HepG2 (cell line): Measurements from ENCODE around the gene TTC38. TPM values are rescaled to one million over a fixed set of nuclear protein-coding genes. Genes with fewer than 3 reads are reported as not detected.

Experiments
- ATAC-seq: fragments of 200-7000 bp; cut with Tn5 transposase; 3 replicates; pipeline ENCODE4 v1.9.1; 2020; ENCODE audit warnings: mild to moderate bottlenecking, moderate library complexity
- BruUV-seq: library from RNA; stranded (reverse); fragments of 400-500 nt; replicated peaks from 2 replicates; lab custom pipeline; 2021; lab: Mats Ljungman, UMichigan
- CTCF ChIA-PET: fragments of 300-600 bp; formaldehyde crosslinking; extraction: SDS; loops from one replicate; lab custom pipeline; 2021; ENCODE audit warnings: low total read pairs, inconsistent platforms, low intra/inter-chr PET ratio; lab: Yijun Ruan, JAX
- POLR2A ChIA-PET: fragments of 350-600 bp; sonication (Branson Sonifier 250); formaldehyde crosslinking; loops from one replicate; lab custom pipeline; 2020; ENCODE audit warnings: antibody characterized with exemption, inconsistent platforms; lab: Yijun Ruan, JAX
- DNase-seq: peaks from one replicate; pipeline ENCODE4 v3.0.0-alpha.2; 2015; ENCODE audit warnings: low spot score
- FAIRE-seq: peaks from 3 replicates; lab custom pipeline; 2011; peaks lifted over from hg19 to GRCh38; lab: Jason Lieb, UNC
- H2AFZ ChIP-seq: one replicate; pipeline ENCODE4 v1.6.1; 2011; ENCODE audit warnings: low read length, inconsistent platforms
- H3K27ac ChIP-seq: fragments of 300-600 bp; 3 replicates; pipeline ENCODE4 v1.8.0; 2011; ENCODE audit warnings: mixed run types, mild to moderate bottlenecking, mixed read lengths, low read length, inconsistent platforms; ENCODE audit not compliant: insufficient read depth; ENCODE audit errors: extremely low read length
- H3K27me3 ChIP-seq, 2 experiments: fragments of 200-600 bp in 1 of 2; 2 replicates in 1 of 2; 3 replicates in 1 of 2; pipeline versions ENCODE4 v1.6.0 to v1.8.0; 2011; ENCODE audit warnings: low read length in 2 of 2, mild to moderate bottlenecking in 2 of 2, moderate library complexity in 2 of 2, inconsistent platforms in 1 of 2; ENCODE audit not compliant: insufficient read depth in 2 of 2, control insufficient read depth in 1 of 2
- H3K36me3 ChIP-seq, 2 experiments: fragments of 200-600 bp in 1 of 2; replicated peaks in 1 of 2; 2 replicates in 1 of 2; 3 replicates in 1 of 2; pipeline versions ENCODE4 v1.5.1 to v1.8.0; 2011; ENCODE audit warnings: low read length in 2 of 2, inconsistent platforms in 1 of 2; ENCODE audit not compliant: insufficient read depth in 2 of 2, control insufficient read depth in 1 of 2
- H3K4me1 ChIP-seq: 2 replicates; pipeline ENCODE4 v1.5.1; 2012; ENCODE audit warnings: low read length, inconsistent platforms; ENCODE audit not compliant: insufficient read depth
- H3K4me2 ChIP-seq: 2 replicates; pipeline ENCODE4 v1.6.0; 2011; ENCODE audit warnings: low read depth, low read length, inconsistent platforms
- H3K4me3 ChIP-seq, 3 experiments: fragments of 200-600 bp in 1 of 3; sonication (generic), shearing (Covaris generic) in 1 of 3; replicated peaks in 1 of 3; 2 replicates each; pipeline ENCODE4 v1.5.1; 2011 to 2016; ENCODE audit warnings: low read length in 3 of 3, inconsistent platforms in 2 of 3, low read depth in 2 of 3, mild to moderate bottlenecking in 2 of 3, control low read depth in 1 of 3, mixed read lengths in 1 of 3; ENCODE audit not compliant: insufficient read depth in 1 of 3
- H3K79me2 ChIP-seq: one replicate; pipeline ENCODE4 v1.6.1; 2011; ENCODE audit warnings: low read length, inconsistent platforms; ENCODE audit not compliant: insufficient read depth
- H3K9ac ChIP-seq: 2 replicates; pipeline ENCODE4 v1.6.0; 2011; ENCODE audit warnings: mild to moderate bottlenecking, low read depth, low read length, inconsistent platforms; ENCODE audit not compliant: insufficient read depth
- H3K9me3 ChIP-seq: 2 replicates; pipeline ENCODE4 v1.5.1; 2012; ENCODE audit warnings: mild to moderate bottlenecking, low read length
- H4K20me1 ChIP-seq: 2 replicates; pipeline ENCODE4 v1.6.0; 2011; ENCODE audit warnings: inconsistent platforms, mild to moderate bottlenecking, low read length, moderate library complexity; ENCODE audit not compliant: insufficient read depth
- AGO2 ChIP-seq: fragments of 200-400 bp; formaldehyde crosslinking; optimal IDR thresholded peaks from 2 replicates; pipeline ENCODE3; 2017; ENCODE audit warnings: mild to moderate bottlenecking, low read depth, low read length, moderate library complexity
- MED1 ChIP-seq: sonication (generic); formaldehyde crosslinking; IDR thresholded peaks from 2 replicates; pipeline ENCODE4 v1.4.0; 2020; ENCODE audit warnings: missing genetic modification reagents
- MTA1 ChIP-seq: sonication (generic); formaldehyde crosslinking; IDR thresholded peaks from 2 replicates; pipeline ENCODE4 v1.4.0; 2020; ENCODE audit warnings: missing genetic modification reagents, mild to moderate bottlenecking, borderline replicate concordance
- NFATC3 ChIP-seq: sonication (generic); formaldehyde crosslinking; IDR thresholded peaks from 2 replicates; pipeline ENCODE4 v1.5.1; 2020; ENCODE audit warnings: mild to moderate bottlenecking, missing genetic modification reagents
- PLRG1 ChIP-seq: fragments of 450-650 bp; conservative IDR thresholded peaks from 2 replicates; pipeline ENCODE4 v1.6.1; 2016
- POGZ ChIP-seq: sonication (generic); formaldehyde crosslinking; IDR thresholded peaks from 2 replicates; pipeline ENCODE4 v1.4.0; 2020; ENCODE audit warnings: mild to moderate bottlenecking, missing genetic modification reagents
- SATB2 ChIP-seq: sonication (generic); formaldehyde crosslinking; IDR thresholded peaks from 2 replicates; pipeline ENCODE4 v1.5.0; 2020; ENCODE audit warnings: missing genetic modification reagents
- U2AF1 ChIP-seq: fragments of 200-400 bp; formaldehyde crosslinking; optimal IDR thresholded peaks from 2 replicates; pipeline ENCODE3; 2017; ENCODE audit warnings: mild to moderate bottlenecking, low read depth, low read length
- XRCC5 ChIP-seq: fragments of 200-400 bp; formaldehyde crosslinking; optimal IDR thresholded peaks from 2 replicates; pipeline ENCODE3; 2017; ENCODE audit warnings: mild to moderate bottlenecking, low read length
- ZFP36 ChIP-seq: fragments of 150-350 bp; IDR thresholded peaks from 2 replicates; pipeline ENCODE4 v1.6.1; 2018; ENCODE audit warnings: borderline replicate concordance, low read length, low read depth; ENCODE audit not compliant: partially characterized antibody
- ZNF30 ChIP-seq: sonication (generic); formaldehyde crosslinking; IDR thresholded peaks from 2 replicates; pipeline ENCODE4 v1.5.0; 2020; ENCODE audit warnings: mild to moderate bottlenecking, missing genetic modification reagents
- ZNF550 ChIP-seq: sonication (generic); formaldehyde crosslinking; IDR thresholded peaks from 2 replicates; pipeline ENCODE4 v1.4.0; 2020; ENCODE audit warnings: mild to moderate bottlenecking, missing genetic modification reagents, borderline replicate concordance
- WGBS: methylation state at CpG from one replicate; pipeline ENCODE4 v1.1.6; 2017; ENCODE audit warnings: low lambda C conversion rate; 5-methylcytosine and 5-hydroxymethylcytosine counted together
- in situ Hi-C: cut with HindIII; loops from 2 replicates; pipeline ENCODE4 v1.10.0; 2017; ENCODE audit warnings: low pct_unique_long_range_greater_than_20kb; ENCODE audit not compliant: extremely low pct_ligation_motif_present
- intact Hi-C: fragments of 100-400 bp; cut with micrococcal nuclease; formaldehyde crosslinking; loops from one replicate; pipeline ENCODE4 v1.10.0; 2022; ENCODE audit not compliant: unreplicated experiment
- polyA plus RNA-seq, 8 experiments: library from polyadenylated mRNA; depleted of rRNA in 3 of 8; stranded (reverse) in 7 of 8; unstranded in 1 of 8; fragments of >200 nt; fragmentation: Illumina TruSeq in 4 of 8; extraction: Trizol in 4 of 8; gene quantifications; 2 replicates each; pipeline versions ENCODE4 v1.2.1 to v1.2.3, GENCODE V29; 2011 to 2016; ENCODE audit warnings: low read depth in 4 of 8, missing spikeins in 1 of 8, mixed read lengths in 1 of 8; ENCODE audit not compliant: insufficient read depth in 1 of 8
- total RNA-seq, 5 experiments: library from RNA; depleted of rRNA; stranded (reverse); fragments of >200 nt; fragmentation: Illumina TruSeq; extraction: Trizol; gene quantifications; 2 replicates each; pipeline ENCODE4 v1.2.3, GENCODE V29; 2016; ENCODE audit warnings: low read depth in 1 of 5

TTC38 gene
- total and polyA plus RNA-seq, 2 of the 13 experiments (the other 11 are each of a cell fraction or from before 2014, with no cell fraction given), result 101 to 105 TPM

DNA sequence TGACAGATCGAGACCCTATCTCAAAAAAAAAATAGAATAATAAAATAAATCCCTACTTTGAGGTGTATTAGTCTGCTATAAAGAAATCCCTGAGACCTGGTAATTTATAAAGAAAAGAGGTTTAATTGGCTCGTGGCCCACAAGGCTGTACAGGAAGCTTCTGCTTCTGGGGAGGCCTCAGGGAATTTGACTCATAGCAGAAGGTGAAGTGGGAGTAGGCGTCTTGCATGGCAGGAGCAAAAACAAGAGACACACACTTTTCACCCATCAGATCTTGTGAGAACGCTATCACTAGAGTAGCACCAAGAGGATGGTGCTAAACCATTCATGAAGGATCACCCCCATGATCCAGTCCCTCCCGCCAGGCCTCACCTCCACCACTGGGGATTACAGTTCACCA lies 46.9 kb upstream of the TTC38 start (continued):
- TF ChIP-seq NFATC3 (CRISPR knock-in tag) (no peak), ZNF30 (no peak), ZFP36 (no peak), XRCC5 (no peak), MTA1 (CRISPR knock-in tag) (no peak), U2AF1 (no peak), PLRG1 (no peak)

DNA sequence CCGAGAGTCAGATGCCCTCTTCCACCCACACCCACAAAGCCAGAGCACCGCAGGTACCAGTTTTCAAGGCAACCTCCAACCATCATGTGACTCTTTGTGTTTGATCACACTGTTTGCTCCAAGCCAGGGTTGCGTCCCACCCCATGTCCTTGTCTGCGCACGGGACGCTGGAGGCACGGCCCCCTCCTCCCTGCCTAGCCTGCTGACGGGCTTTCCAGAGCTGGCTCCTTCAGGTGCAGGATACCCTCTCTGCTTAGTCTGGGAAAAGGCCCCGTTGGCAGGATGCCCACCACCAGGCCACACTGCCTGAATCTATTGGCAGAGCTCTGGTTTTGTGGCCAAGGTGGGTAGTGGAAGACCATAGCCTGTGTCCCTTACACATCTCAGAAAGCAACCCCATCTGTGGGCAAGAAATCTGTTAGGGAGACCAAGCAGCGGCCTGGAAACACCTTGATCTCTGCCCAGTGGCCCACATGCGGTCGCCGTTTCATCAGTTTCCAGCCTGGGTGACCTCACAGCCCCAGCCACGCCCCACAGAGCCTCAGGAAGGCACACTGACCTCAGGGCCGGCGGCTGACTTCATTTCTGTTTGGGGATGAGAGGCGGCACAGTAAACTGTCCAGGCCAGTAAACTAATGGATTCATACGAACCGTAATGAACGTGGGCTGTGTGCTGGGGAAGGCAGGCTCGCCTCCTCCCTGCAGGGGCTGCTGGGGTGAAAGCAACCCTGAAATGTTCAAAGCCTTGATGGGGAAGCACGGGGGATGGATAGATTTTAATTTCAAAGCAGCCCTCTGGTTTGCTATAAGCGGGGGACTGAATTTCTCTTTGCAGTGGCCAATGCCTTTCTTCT lies 43.5 kb upstream of the TTC38 start:
- no peak overlapping the region for H3K9ac ChIP-seq
- WGBS, result 96% methylated on average over 15 of the region's 23 CpGs
- H3K36me3 ChIP-seq, result peaks cover 12 to 24% of the 10 kb centered on the region in 2 experiments; a peak in 4 of 5 replicates
- no peak overlapping the region for H3K27ac ChIP-seq
- TF ChIP-seq POGZ (CRISPR knock-in tag) (no peak), MED1 (no peak), AGO2 (peak; percentile 36), ZNF550 (CRISPR knock-in tag) (no peak), SATB2 (no peak)
- no peak overlapping the region for H3K4me2 ChIP-seq
- FAIRE-seq (no peak), DNase-seq (no peak), ATAC-seq (no peak)
- H3K4me1 ChIP-seq, result no peaks in the 10 kb centered on the region
- H3K79me2 ChIP-seq, result no peaks in the 10 kb centered on the region
- POLR2A ChIA-PET, result interaction anchor here (0.6 kb wide), 1 partner anchor 64 kb away, joined by 3 read pairs; no protein-coding TSS in a partner anchor
- no peaks in the 10 kb centered on the region for H4K20me1 ChIP-seq
- intact Hi-C loops (no loop called here), in situ Hi-C loops (no loop called here)
- no peak overlapping the region for H2AFZ ChIP-seq
- CTCF ChIA-PET, result no interaction called here
- H3K4me3 ChIP-seq, result no peak overlapping the region
- no peaks in the 10 kb centered on the region for H3K27me3 ChIP-seq
- H3K9me3 ChIP-seq, result no peaks in the 10 kb centered on the region
- BruUV-seq, result no TSS peak
